IPS-15b (cell line): Measurements from ENCODE around the gene PIK3R1.

Experiments used
- H3K27me3 ChIP-seq: one replicate; pipeline ENCODE4 v1.6.1; 2013; ENCODE audit warnings: low read length; ENCODE audit not compliant: control insufficient read depth, insufficient read depth
- H3K36me3 ChIP-seq: one replicate; pipeline ENCODE4 v1.6.1; 2013; ENCODE audit warnings: low read length; ENCODE audit not compliant: control insufficient read depth, insufficient read depth
- H3K4me1 ChIP-seq: one replicate; pipeline ENCODE4 v1.6.1; 2013; ENCODE audit warnings: mild to moderate bottlenecking, low read length; ENCODE audit not compliant: control insufficient read depth, insufficient read depth
- H3K4me3 ChIP-seq: one replicate; pipeline ENCODE4 v1.5.1; 2013; ENCODE audit warnings: low read depth, low read length
- H3K9ac ChIP-seq: one replicate; pipeline ENCODE4 v1.6.1; 2013; ENCODE audit warnings: low read depth, mild to moderate bottlenecking, low read length
- H3K9me3 ChIP-seq: one replicate; pipeline ENCODE4 v1.6.1; 2013; ENCODE audit warnings: mild to moderate bottlenecking, low read length; ENCODE audit not compliant: control insufficient read depth, insufficient read depth

Gene PIK3R1

DNA sequence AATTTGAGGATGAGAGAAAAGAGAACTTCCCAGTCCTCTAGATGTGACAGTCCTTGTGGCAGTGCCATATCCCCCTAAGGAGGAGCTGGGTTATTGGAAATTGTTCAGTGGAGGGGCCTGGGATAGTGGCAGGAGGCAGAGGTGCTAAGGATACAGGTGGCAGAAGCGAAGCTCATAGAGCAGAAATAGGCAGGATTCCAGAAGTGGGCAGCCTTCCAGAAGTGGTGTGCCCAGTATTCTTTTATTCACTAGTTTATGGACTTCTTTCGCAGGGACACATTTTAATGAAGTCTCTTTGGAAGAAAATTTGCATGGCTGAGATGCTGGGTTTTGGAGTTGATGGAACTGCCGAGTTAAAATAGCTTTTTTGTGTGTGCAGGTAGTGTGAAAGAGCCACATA, 6.8 kb downstream of the PIK3R1 start:
- Histone ChIP-seq H3K9me3 (no peaks in the 10 kb centered on the region), H3K4me1 (no peaks in the 10 kb centered on the region), H3K4me3 (no peak overlapping the region), H3K9ac (no peak overlapping the region), H3K27me3 (peaks cover 58% of the 10 kb centered on the region), H3K36me3 (no peaks in the 10 kb centered on the region)

GRCh38 chr5:68222824-68223354, 7.3 kb downstream of the PIK3R1 start:
- H3K36me3 ChIP-seq, result no peaks in the 10 kb centered on the region
- no peak overlapping the region for H3K4me3 ChIP-seq
- H3K9me3 ChIP-seq, result no peaks in the 10 kb centered on the region
- H3K4me1 ChIP-seq, result no peaks in the 10 kb centered on the region
- no peak overlapping the region for H3K9ac ChIP-seq
- peaks cover 52% of the 10 kb centered on the region for H3K27me3 ChIP-seq

DNA sequence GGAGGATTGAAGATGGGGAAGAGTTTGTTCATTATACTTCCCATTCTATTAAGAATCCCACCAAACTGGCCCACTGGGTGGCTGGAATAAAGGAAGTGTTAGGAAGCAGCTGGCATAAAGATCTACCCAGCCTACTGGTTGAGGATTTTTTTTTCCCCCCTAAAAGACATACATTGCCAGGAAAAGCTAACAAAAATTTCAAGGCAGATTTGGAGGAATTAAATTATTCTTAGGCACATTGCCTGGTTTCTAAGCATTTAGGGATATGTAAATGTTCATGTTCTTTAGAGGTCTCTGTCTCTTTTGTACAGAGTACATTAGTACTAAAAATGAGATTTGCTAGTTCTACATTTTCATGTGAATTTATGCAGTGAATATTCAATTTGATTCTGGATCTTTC, 8.3 kb downstream of the PIK3R1 start:
- H3K4me1 ChIP-seq, result no peaks in the 10 kb centered on the region
- H3K27me3 ChIP-seq, result peaks cover 42% of the 10 kb centered on the region
- H3K36me3 ChIP-seq, result no peaks in the 10 kb centered on the region
- H3K9me3 ChIP-seq, result no peaks in the 10 kb centered on the region
- no peak overlapping the region for H3K4me3 ChIP-seq
- H3K9ac ChIP-seq, result no peak overlapping the region

GRCh38 chr5:68224509-68225187, 9.1 kb downstream of the PIK3R1 start:
- Histone ChIP-seq H3K27me3 (peaks cover 35% of the 10 kb centered on the region), H3K4me3 (no peak overlapping the region), H3K4me1 (no peaks in the 10 kb centered on the region), H3K9ac (no peak overlapping the region), H3K9me3 (no peaks in the 10 kb centered on the region), H3K36me3 (no peaks in the 10 kb centered on the region)

DNA sequence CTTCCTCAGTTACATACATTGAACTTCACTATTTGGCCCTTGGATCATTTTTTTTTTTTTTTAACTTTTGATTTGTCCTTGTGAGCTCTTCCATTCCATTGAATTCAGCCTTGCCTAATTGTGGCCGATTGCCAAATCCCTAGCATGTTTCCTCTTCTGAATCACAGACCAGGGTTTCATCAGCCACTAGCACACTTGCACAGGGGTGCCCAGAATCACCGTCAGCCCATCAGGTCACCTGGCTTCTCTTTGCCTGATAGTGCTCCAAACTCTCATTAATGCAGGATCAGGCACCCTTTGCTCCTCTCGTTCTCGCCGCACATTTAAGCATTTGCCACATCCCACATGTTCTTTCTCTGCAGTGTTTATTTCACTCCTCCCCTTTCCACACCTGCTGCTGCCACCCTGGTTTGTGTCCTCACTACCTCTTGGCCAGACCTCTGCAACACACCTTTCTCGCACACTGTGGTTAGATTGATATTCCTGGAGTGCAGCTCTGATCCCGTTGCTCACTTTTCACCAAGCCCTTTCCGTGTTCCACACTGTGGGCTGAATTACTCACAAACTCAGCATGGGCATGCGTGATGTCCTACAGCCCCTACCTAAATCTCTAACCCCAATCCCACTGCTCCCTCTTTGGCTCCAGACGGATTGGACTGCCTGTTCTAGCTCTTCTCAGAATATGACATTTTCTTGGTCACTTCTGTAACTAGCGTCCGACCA, 9.8 kb downstream of the PIK3R1 start:
- Histone ChIP-seq H3K9ac (no peak overlapping the region), H3K36me3 (no peaks in the 10 kb centered on the region), H3K27me3 (peaks cover 28% of the 10 kb centered on the region), H3K4me3 (no peak overlapping the region), H3K4me1 (no peaks in the 10 kb centered on the region), H3K9me3 (no peaks in the 10 kb centered on the region)

- H3K36me3 ChIP-seq, result no peaks in the 10 kb centered on the region
- H3K9me3 ChIP-seq, result no peaks in the 10 kb centered on the region
- no peak overlapping the region for H3K9ac ChIP-seq
- H3K27me3 ChIP-seq, result peaks cover 22% of the 10 kb centered on the region
- H3K4me3 ChIP-seq, result no peak overlapping the region
- H3K4me1 ChIP-seq, result no peaks in the 10 kb centered on the region
Observed at GRCh38 chr5:68225911-68226545, 10.5 kb downstream of the PIK3R1 start.

- H3K4me1 ChIP-seq, result no peaks in the 10 kb centered on the region
- H3K9ac ChIP-seq, result no peak overlapping the region
- H3K9me3 ChIP-seq, result no peaks in the 10 kb centered on the region
- no peak overlapping the region for H3K4me3 ChIP-seq
- no peaks in the 10 kb centered on the region for H3K36me3 ChIP-seq
- peaks cover 17% of the 10 kb centered on the region for H3K27me3 ChIP-seq
Observed at GRCh38 chr5:68226546-68227073, 11.1 kb downstream of the PIK3R1 start.

GRCh38 chr5:68227532-68228160, 12.1 kb downstream of the PIK3R1 start:
- Histone ChIP-seq H3K27me3 (peaks cover 7% of the 10 kb centered on the region), H3K4me3 (no peak overlapping the region), H3K9me3 (no peaks in the 10 kb centered on the region), H3K9ac (no peak overlapping the region), H3K4me1 (no peaks in the 10 kb centered on the region), H3K36me3 (no peaks in the 10 kb centered on the region)

DNA sequence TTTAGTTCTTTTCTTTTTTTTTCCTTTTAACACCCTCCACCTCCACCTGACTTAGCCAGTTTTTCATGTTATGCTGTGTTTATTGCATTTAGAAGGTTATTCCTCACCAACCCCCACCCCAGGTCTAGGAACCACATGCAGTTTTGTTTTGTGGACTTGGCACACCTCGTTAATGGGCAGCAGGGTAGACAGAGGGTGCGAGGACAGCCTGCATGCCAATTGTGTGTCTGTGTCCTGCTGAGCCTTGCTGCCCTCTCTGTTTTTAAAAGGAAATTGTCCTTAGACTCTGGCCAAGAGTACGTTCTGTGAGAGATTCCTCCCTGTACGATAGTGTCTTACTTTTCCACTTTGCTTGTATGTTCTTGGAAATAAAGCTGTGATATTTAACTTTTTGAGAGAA, 13.9 kb downstream of the PIK3R1 start:
- H3K36me3 ChIP-seq, result no peaks in the 10 kb centered on the region
- H3K9me3 ChIP-seq, result no peaks in the 10 kb centered on the region
- H3K27me3 ChIP-seq, result peaks cover 3% of the 10 kb centered on the region
- no peak overlapping the region for H3K4me3 ChIP-seq
- no peak overlapping the region for H3K9ac ChIP-seq
- no peaks in the 10 kb centered on the region for H3K4me1 ChIP-seq

- H3K27me3 ChIP-seq, result peaks cover 3% of the 10 kb centered on the region
- no peaks in the 10 kb centered on the region for H3K36me3 ChIP-seq
- no peaks in the 10 kb centered on the region for H3K4me1 ChIP-seq
- no peak overlapping the region for H3K4me3 ChIP-seq
- H3K9ac ChIP-seq, result no peak overlapping the region
- no peaks in the 10 kb centered on the region for H3K9me3 ChIP-seq
Observed at GRCh38 chr5:68230285-68230684, 14.7 kb downstream of the PIK3R1 start.

DNA sequence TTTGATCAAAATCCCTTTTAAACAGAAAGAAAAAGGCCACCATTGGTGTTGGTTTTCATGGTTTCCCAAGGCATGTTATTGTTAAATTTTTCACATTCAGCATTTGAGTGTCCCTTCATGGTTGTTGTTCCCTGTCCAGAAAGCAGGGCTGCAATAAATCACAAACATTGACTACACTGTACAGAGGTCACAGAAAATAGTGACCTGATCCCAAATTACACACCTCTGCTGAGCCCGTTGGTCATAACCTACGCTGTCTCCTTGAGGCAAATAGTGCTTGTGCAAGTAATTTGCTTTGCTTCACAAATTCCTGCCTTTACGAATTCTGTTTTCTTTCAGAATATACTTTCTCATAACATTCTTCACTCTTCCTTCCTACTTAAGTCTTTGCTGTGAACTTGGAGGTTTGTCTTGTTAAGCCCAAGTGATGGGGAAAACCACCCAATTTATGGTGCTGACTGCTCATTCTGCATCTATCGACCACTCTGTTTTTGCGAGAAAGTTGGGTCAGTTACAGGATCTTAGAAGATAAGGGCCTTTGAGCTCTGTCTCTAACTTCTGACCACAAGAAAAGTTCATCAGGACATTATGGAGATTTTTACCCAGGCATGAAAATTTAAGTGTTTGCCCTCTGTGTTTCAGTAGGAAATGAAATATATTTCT, 16.0 kb downstream of the PIK3R1 start:
- Histone ChIP-seq H3K4me3 (no peak overlapping the region), H3K4me1 (no peaks in the 10 kb centered on the region), H3K27me3 (no peaks in the 10 kb centered on the region), H3K9ac (no peak overlapping the region), H3K9me3 (no peaks in the 10 kb centered on the region), H3K36me3 (no peaks in the 10 kb centered on the region)
